T-helper 17 cell (primary cell): ENCODE results near the gene CPN2. TPM values are rescaled to one million over a fixed set of nuclear protein-coding genes. Genes with fewer than 3 reads are reported as not detected.

Experiments
- ATAC-seq: fragments of 150-1000 bp; cut with Tn5 transposase; 2 replicates; pipeline ENCODE4 v1.10.0; 2021; ENCODE audit warnings: mild to moderate bottlenecking, moderate library complexity
- DNase-seq, 3 donors: peaks; one replicate each; pipeline versions ENCODE4 v3.0.0 to v3.0.0-alpha.2; 2020 to 2021
- H3K9me3 ChIP-seq: one replicate; pipeline ENCODE4 v1.7.0; 2013; ENCODE audit warnings: low read length, mild to moderate bottlenecking; ENCODE audit not compliant: control insufficient read depth, poor library complexity, severe bottlenecking
- H3K27ac Mint-ChIP-seq: one replicate; pipeline ENCODE4 v1.8.0; 2022; ENCODE audit warnings: mild to moderate bottlenecking, moderate library complexity, mixed read lengths
- H3K27me3 Mint-ChIP-seq: one replicate; pipeline ENCODE4 v1.8.0; 2022; ENCODE audit warnings: mixed read lengths
- H3K36me3 Mint-ChIP-seq: one replicate; pipeline ENCODE4 v1.8.0; 2022; ENCODE audit warnings: low read depth, mixed read lengths
- H3K4me1 Mint-ChIP-seq: one replicate; pipeline ENCODE4 v1.8.0; 2022; ENCODE audit warnings: mild to moderate bottlenecking, mixed read lengths
- H3K4me3 Mint-ChIP-seq: one replicate; pipeline ENCODE4 v1.8.0; 2022; ENCODE audit warnings: mild to moderate bottlenecking, moderate library complexity, mixed read lengths
- total RNA-seq, 4 donors: library from RNA in 2 of 4; stranded (reverse) in 2 of 4; gene quantifications; one replicate each; pipeline ENCODE4 v1.2.3 and lab custom pipeline; 2022 to 2026

CPN2 gene
- total RNA-seq, 2 donors from 2014 or later: not detected

DNA sequence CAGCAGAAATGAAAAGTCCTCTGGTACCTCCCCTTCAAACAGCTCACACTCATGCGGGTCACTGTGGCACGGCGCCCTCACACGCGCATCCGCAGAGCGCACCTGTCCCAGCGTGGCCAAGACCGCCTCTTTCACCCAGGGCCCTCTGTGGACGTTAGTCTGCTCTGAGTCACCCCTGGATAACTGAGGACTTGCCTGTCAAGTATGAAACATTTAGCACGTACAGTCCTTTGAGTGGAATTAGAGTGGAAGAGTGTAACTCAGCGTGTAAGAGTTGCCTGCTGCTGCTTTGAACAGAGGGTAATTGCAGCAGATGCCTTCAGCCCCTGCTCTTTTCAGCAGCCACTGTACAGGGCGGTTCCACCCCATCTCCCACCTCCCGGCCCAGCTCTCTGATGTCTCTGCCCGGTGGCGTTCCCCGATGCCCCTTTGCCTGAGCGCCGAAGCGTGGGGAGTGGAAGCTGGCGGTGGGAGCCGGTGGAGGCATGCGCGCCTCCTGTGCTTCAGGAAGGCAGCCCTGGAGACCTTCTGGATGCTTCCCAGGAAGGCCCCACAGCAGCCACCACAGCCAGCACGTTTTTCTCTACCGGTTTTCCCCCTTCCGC lies 23.0 kb downstream of the CPN2 start:
- peaks cover 31% of the 10 kb centered on the region for H3K27me3 Mint-ChIP-seq
- DNase-seq: peak in 1 of 3 donors; percentile 21
- H3K36me3 Mint-ChIP-seq: no peaks in the 10 kb centered on the region
- H3K4me1 Mint-ChIP-seq: no peaks in the 10 kb centered on the region
- no peak overlapping the region for H3K27ac Mint-ChIP-seq
- no peak overlapping the region for H3K4me3 Mint-ChIP-seq
- peak; percentile 18 for ATAC-seq
- no peaks in the 10 kb centered on the region for H3K9me3 ChIP-seq

DNA sequence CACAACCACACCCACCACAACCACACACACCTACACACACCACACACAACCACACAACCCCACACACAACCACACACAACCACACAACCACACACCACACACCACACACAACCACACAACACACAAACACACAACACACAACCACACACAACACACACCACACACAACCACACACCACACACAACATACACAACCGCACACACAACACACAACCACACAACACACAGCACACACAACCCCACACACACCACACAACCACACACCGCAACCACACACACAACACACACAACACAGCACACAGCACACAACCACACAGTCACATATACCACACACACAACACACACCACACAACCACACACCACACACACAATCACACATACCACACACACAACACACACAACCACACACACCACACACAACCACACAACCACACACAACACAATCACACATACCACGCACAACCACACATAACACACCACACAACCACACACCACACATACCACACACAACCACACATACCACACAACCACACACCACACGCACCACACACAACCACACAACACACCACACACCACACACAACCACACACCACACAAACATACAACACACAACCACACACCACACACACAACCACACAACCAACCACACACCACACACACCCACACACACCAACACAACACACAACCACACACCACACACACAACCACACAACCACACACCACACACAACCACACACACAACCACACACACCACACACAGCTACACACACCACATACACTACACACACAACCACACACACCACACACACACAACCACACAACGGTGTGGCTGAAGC lies 23.7 kb downstream of the CPN2 start:
- H3K4me1 Mint-ChIP-seq: no peaks in the 10 kb centered on the region
- H3K9me3 ChIP-seq: no peaks in the 10 kb centered on the region
- no peak overlapping the region for H3K4me3 Mint-ChIP-seq
- no peaks in the 10 kb centered on the region for H3K36me3 Mint-ChIP-seq
- DNase-seq (no peak), ATAC-seq (no peak)
- peaks cover 24% of the 10 kb centered on the region for H3K27me3 Mint-ChIP-seq
- H3K27ac Mint-ChIP-seq: no peak overlapping the region

DNA sequence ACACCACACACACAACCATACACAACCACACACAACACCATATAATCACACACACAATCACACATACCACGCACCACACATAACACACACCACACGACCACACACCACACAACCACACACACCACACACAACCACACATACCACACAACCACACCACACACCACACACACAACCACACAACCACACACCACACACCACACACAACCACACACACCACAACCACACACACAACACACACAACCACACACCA lies 24.2 kb downstream of the CPN2 start:
- Mint-ChIP-seq H3K27ac (no peak overlapping the region), H3K4me1 (peaks cover 2% of the 10 kb centered on the region), H3K36me3 (no peaks in the 10 kb centered on the region), H3K27me3 (peaks cover 21% of the 10 kb centered on the region), H3K4me3 (no peak overlapping the region)
- ATAC-seq: no peak
- no peaks in the 10 kb centered on the region for H3K9me3 ChIP-seq
- DNase-seq: no peak

DNA sequence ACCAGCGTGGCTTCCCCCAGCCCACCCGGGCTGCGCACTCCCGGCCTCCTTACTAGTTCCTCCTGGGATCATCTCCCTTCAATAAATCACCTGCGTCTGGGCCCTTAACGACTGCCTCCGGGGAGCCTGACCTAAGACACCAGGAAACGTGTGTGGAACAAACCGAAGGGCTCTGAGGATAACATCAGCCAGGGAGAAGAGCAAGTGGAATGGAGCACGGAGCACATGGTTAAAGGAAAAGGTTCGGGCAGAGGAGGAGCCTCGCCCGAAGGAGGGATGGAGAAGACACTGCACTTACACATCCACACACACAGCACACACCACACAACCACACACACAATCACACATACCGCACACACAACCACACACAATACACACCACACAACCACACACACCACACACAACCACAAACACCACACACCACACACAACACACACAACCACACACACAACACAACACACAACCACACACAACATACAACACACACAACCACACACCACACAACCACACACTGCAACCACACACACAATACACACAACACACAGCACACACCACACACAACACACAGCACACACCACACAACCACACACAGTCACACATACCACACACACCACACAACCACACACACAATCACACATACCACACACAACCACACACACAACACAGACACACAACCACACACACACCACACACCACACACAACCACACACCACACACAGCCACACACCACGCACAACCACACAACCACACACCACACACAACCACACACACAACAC lies 24.7 kb downstream of the CPN2 start:
- no peak for DNase-seq
- ATAC-seq: no peak
- Mint-ChIP-seq H3K27me3 (peaks cover 16% of the 10 kb centered on the region), H3K36me3 (no peaks in the 10 kb centered on the region), H3K4me1 (peaks cover 2% of the 10 kb centered on the region), H3K4me3 (no peak overlapping the region), H3K27ac (no peak overlapping the region)
- no peaks in the 10 kb centered on the region for H3K9me3 ChIP-seq

DNA sequence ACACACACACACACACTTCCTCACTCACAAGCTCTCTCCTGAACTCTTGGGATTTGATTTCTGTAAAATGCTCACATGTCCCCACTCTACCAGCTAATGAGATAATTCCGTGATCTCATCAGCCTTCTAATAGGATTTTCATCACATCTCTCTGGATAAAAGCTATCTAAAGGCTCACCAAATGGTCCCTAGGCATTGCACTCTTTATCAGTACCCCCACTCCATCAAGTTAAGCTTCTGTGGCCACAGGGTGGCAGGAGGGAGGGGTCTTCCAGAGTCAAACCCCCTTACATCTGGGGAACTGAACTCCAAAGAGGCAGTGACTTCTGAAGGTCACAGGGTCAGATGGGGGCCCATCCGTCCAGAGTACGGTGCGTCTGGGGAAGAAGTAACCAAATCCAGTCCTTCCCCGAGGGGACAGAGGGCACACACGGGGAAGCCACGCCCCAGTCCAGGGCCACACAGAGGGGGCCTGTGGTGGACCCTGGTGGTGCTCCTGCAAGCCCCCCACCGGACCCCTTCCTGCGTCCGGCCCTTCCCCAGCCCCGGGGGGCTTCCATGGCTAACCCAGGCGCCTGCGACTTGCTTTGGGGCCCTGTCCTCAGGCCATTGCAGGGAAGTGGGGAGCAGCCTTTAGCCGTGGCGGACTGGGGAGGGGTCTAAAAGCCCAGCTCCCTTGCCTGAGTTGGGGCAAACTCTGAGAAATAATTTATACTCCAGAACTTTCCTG lies 25.5 kb downstream of the CPN2 start:
- peaks cover 13% of the 10 kb centered on the region for H3K27me3 Mint-ChIP-seq
- ATAC-seq (no peak), DNase-seq (no peak)
- H3K27ac Mint-ChIP-seq: no peak overlapping the region
- H3K4me1 Mint-ChIP-seq: peaks cover 2% of the 10 kb centered on the region
- no peak overlapping the region for H3K4me3 Mint-ChIP-seq
- no peaks in the 10 kb centered on the region for H3K36me3 Mint-ChIP-seq
- no peaks in the 10 kb centered on the region for H3K9me3 ChIP-seq

DNA sequence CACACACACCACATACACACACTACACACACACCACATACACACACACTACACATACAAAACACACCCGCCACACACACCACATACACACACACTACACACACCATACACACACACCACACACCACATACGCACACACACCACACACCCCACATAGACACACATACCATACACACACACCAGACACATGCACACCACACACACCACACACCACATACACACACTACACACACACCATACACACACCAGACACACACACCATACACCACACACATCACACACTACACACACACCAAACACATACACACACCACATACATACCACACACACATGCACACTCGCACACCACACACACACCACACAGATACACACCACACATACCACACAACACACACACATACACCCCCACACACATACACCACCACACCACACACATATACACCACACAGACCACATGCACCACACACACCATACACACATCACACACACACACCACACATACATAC lies 26.3 kb downstream of the CPN2 start:
- no peaks in the 10 kb centered on the region for H3K9me3 ChIP-seq
- H3K4me1 Mint-ChIP-seq: peaks cover 2% of the 10 kb centered on the region
- peaks cover 6% of the 10 kb centered on the region for H3K27me3 Mint-ChIP-seq
- DNase-seq (no peak), ATAC-seq (no peak)
- no peak overlapping the region for H3K27ac Mint-ChIP-seq
- H3K36me3 Mint-ChIP-seq: no peaks in the 10 kb centered on the region
- no peak overlapping the region for H3K4me3 Mint-ChIP-seq

DNA sequence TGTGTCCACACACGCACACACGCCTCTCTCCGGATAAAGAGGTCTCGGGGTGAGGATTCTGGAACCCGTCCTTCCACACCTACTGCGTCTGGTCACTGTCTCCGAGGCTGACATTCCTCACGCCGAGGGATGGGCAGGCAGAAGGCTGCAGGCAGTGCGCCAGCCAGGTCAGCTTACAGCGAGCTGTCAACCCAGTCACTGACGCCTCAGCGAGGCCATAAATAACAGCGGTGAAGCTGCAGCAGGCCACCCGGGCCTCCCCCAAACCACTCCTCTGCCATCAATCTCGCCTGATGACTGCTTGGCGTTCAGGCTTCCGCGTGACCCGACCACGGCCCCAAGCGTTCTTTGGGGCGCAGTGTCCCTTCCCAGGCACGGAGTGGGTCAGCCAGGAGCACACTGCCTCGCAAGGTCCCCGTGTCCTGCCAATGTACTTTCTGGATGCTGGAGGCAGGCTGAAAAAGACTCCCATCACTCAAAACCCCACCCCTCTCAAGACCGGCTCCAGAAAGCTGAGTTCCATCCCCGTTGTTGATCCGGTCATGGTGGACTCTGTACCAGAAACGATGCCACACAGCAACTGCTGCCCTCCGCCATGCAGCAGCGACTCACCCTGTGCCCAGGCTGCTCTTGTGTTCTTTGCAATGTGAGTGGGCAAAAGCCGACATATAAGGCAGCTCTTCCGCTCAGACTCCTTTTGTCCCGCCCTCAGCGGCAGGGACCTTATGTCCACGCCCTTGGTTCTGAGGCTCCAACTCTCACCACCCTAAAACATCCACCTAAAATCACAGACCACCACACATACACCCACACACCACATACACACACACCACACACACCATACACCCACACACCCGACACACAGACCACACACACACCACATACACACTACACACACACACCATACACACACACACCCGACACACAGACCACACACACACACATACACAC lies 27.1 kb downstream of the CPN2 start:
- H3K27ac Mint-ChIP-seq: no peak overlapping the region
- no peak overlapping the region for H3K4me3 Mint-ChIP-seq
- no peaks in the 10 kb centered on the region for H3K36me3 Mint-ChIP-seq
- H3K27me3 Mint-ChIP-seq: peaks cover under 1% of the 10 kb centered on the region
- ATAC-seq (peak; percentile 84), DNase-seq (peak in 1 of 3 donors; percentile 19)
- peaks cover 2% of the 10 kb centered on the region for H3K4me1 Mint-ChIP-seq
- no peaks in the 10 kb centered on the region for H3K9me3 ChIP-seq

DNA sequence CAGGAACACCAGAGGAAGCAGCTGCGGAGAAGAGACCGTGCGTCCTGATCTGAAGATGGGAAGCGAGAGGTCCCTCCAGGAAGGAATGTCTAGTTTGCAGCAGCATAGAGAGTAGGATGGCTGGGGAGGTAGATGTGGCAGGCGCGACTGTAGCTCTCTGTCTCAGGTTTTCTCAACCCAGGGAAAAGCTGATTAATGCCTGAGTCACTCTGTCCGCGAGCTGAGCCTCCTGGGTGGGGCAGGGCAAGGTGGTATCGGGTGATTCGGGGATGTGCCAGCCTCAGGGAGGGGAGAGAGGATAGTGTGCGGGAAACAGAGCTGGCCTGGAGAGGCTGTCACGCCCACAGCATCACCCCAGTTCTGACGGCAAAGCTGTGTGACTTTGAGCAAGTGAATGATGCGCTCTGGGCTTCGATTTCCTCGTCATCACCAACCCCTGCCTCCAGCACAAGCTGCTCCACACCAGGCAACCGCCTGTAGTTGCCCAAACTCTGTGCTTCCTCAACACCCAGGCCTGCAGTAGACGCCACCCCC lies 28.4 kb downstream of the CPN2 start:
- DNase-seq: no peak
- no peak for ATAC-seq
- no peaks in the 10 kb centered on the region for H3K9me3 ChIP-seq
- peaks cover 7% of the 10 kb centered on the region for H3K27me3 Mint-ChIP-seq
- peaks cover 2% of the 10 kb centered on the region for H3K4me1 Mint-ChIP-seq
- peak overlapping the region; percentile 52 for H3K4me3 Mint-ChIP-seq
- no peak overlapping the region for H3K27ac Mint-ChIP-seq
- no peaks in the 10 kb centered on the region for H3K36me3 Mint-ChIP-seq

DNA sequence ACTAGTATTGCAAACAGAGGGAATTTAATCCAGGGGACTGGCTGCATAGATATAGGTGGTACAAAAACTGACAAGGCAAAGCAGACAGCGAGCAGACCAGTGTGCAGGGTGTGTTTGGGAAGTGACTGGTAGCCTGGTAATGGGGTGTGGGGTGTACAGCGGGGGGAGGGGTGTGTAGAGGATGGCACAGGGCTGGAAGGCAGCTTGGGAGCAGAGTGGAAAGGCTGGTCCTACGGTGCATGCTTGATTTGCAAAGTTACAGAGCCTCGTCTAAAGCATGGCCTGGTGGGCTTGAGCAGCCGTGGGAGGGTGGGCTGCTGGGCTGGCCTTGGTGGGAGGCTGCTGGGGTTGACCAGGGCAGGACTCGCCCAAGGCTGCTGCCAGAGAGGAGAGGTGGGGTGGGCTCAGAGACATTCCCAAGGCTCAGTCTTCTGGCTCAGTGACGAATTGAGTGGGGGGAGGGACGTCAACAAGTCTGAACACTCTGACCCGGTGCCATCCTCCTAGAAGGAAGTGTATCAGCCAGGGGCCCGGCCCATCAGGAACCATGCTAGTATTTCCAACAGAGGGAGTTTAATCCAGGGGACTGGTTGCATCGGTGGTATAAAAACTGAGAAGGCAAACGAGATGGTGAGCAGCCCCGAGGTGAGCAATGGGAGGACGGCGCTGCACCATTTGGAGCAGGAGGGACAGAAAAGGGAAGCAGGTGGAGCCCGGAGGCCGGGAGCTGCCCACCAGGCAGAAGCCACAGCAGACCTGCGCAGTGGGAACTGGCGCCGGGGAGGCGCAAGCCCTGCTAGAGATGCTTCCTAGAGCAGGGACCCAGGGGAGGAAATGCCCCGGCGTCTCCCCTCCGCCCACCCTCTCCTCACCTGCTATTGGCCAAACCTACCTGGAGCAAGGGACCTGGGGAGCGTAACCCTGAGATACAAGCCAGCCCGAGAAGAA lies 29.2 kb downstream of the CPN2 start:
- Mint-ChIP-seq H3K4me3 (peak overlapping the region; percentile 52), H3K36me3 (no peaks in the 10 kb centered on the region), H3K27ac (no peak overlapping the region), H3K4me1 (peaks cover 2% of the 10 kb centered on the region), H3K27me3 (peaks cover 13% of the 10 kb centered on the region)
- DNase-seq (no peak), ATAC-seq (no peak)
- H3K9me3 ChIP-seq: no peaks in the 10 kb centered on the region

DNA sequence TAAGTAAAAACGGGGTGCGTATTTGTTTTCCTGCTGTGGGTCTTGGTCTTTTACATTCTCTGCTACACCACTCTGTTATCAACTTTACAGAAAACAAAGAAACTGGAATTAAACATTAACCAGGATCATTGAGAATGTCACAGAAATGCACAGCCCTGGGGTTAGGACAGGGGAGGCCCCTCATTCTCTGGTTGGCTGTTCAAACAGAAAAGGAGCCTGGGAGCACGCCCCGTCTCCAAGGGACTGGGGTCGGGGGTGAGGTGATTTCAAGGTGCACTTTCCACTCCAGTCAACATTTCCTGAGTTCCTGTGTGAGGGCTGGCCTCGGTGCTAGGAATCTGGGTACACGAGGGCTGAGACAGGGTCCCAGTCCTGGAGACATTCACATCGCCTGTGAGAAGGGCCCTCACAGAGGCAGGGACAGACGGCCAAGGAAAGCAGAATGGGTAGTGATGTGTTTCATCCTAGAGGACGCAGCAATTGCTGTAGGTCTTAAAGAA lies 30.3 kb downstream of the CPN2 start:
- Mint-ChIP-seq H3K27me3 (peaks cover 21% of the 10 kb centered on the region), H3K27ac (peak overlapping the region; percentile 32), H3K36me3 (no peaks in the 10 kb centered on the region), H3K4me3 (peak overlapping the region; percentile 55), H3K4me1 (peaks cover 9% of the 10 kb centered on the region)
- H3K9me3 ChIP-seq: no peaks in the 10 kb centered on the region
- DNase-seq: no peak
- ATAC-seq: no peak

DNA sequence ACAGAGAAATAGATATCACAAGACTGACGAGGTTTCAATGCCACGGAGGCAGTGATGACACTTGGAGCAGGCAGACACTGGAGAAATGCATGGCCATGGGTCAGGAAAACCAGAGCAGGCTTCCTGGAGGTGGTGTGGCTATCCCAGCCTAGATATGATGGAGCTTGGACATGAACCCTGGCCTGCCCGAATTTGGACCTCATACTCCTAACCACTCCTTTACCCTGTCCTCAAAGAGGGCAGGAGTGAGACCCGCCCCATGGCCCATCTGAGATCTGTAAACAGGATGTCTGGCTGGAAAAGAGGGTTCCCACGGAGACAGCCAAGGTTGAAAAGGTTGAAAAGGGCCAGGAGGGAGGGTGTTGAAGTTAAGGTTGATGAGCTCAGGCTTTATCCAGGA lies 31.0 kb downstream of the CPN2 start:
- H3K9me3 ChIP-seq: no peaks in the 10 kb centered on the region
- no peak overlapping the region for H3K4me3 Mint-ChIP-seq

More for the DNA sequence above, 31.0 kb downstream of the CPN2 start:
- H3K4me1 Mint-ChIP-seq: peaks cover 11% of the 10 kb centered on the region
- H3K27me3 Mint-ChIP-seq: peaks cover 21% of the 10 kb centered on the region
- DNase-seq (no peak), ATAC-seq (no peak)
- H3K27ac Mint-ChIP-seq: no peak overlapping the region
- no peaks in the 10 kb centered on the region for H3K36me3 Mint-ChIP-seq
